Activated CD4-positive, alpha-beta T cell treated with anti-CD3 and anti-CD28 coated beads, Interleukin-2, amount 10 ng/mL, durations not matched to agents 24 days and 14 days (primary cell): Measurements from ENCODE around the gene RPP30. TPM values are rescaled to one million over a fixed set of nuclear protein-coding genes. Genes with fewer than 3 reads are reported as not detected.

ENCODE experiments used
- DNase-seq: peaks from one replicate; pipeline ENCODE4 v3.0.0; 2022
- H3K27ac Mint-ChIP-seq: one replicate; pipeline ENCODE4 v1.8.0; 2022; ENCODE audit warnings: mild to moderate bottlenecking, mixed read lengths
- H3K27me3 Mint-ChIP-seq: one replicate; pipeline ENCODE4 v1.8.0; 2022; ENCODE audit warnings: mixed read lengths
- H3K36me3 Mint-ChIP-seq: one replicate; pipeline ENCODE4 v1.8.0; 2022; ENCODE audit warnings: low read depth, mild to moderate bottlenecking, mixed read lengths
- H3K4me1 Mint-ChIP-seq: one replicate; pipeline ENCODE4 v1.8.0; 2021; ENCODE audit warnings: mixed read lengths
- H3K4me3 Mint-ChIP-seq: one replicate; pipeline ENCODE4 v1.8.0; 2022; ENCODE audit warnings: mild to moderate bottlenecking, moderate library complexity, mixed read lengths
- H3K9me3 Mint-ChIP-seq: one replicate; pipeline ENCODE4 v1.8.0; 2021; ENCODE audit warnings: mixed read lengths
- intact Hi-C: fragments of 100-400 bp; cut with micrococcal nuclease; formaldehyde crosslinking; loops from one replicate; pipeline ENCODE4 v1.15.1; 2023
- total RNA-seq: library from RNA; stranded (reverse); gene quantifications from 2 replicates; pipeline ENCODE4 v1.2.3, GENCODE V29; 2022

Gene RPP30
- total RNA-seq, 1 donor from 2014 or later: 86.4 TPM

DNA sequence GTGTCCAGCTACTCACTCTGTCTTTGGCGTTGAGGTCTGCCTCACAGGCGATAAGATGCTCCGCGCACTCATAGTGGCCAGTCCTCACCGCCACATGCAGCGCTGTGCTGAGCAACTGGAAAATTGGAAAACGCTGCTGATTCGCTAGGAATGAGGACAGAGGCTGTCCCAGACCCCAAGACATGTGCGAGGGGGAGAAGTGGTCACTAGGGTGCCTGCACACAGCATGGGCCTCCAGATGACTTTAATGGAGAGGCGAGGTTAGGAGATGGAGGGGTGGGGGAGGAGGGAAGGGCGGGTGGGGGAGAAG is 43.9 kb downstream of the RPP30 start:
- Mint-ChIP-seq H3K9me3 (no peaks in the 10 kb centered on the region), H3K27ac (no peak overlapping the region), H3K27me3 (peaks cover 31% of the 10 kb centered on the region), H3K4me1 (peaks cover 2% of the 10 kb centered on the region), H3K36me3 (no peaks in the 10 kb centered on the region), H3K4me3 (no peak overlapping the region)
- no peak for DNase-seq
- intact Hi-C loops: loop anchor here (10.0 kb wide), 2 partner anchors 59 to 239 kb away; no protein-coding TSS in a partner anchor

DNA sequence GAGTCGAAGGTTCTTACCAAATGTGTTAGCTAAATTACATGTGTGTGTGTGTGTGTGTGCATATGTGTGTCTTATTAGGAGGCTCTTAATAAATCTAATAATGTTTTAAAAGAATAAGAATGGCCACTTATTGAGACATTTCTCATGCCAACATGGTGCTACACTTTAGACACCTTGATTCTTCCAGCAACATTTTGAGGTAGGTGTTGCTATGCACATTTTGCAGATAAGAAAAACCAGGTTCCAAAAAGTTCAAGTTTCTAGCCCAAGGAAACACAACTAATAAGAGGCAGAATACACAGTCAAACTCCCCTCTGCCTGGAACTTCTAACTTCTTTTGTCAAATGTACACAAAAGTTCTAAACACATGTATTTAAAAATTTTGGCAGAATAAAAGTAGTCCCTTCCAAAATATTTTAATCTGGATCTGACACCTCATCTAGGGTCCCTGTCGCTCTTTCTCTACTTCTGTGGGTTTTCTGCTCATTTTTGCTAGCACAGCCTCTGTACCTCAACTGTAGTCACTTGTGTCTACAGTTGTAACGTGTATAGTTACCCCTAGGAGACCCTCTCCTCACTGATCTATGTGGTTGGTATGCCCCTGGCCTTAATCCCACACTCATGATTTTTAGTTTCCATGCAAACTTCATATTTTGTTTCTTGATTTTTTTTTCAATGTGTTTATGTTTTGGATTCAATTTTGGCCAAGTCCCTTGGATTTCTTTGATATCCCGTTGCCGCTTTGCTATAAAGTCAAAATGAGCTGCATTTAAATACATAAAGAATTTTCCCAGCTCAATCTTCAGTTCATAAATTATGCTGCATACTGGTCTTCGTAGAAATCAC is 44.8 kb downstream of the RPP30 start:
- Mint-ChIP-seq H3K9me3 (no peaks in the 10 kb centered on the region), H3K4me1 (peaks cover 2% of the 10 kb centered on the region), H3K36me3 (no peaks in the 10 kb centered on the region), H3K27ac (no peak overlapping the region), H3K4me3 (no peak overlapping the region), H3K27me3 (peaks cover 31% of the 10 kb centered on the region)
- intact Hi-C loops: loop anchor here (10.0 kb wide), 2 partner anchors 58 to 238 kb away; no protein-coding TSS in a partner anchor
- DNase-seq: no peak

- peaks cover 36% of the 10 kb centered on the region for H3K27me3 Mint-ChIP-seq
- no peaks in the 10 kb centered on the region for H3K9me3 Mint-ChIP-seq
- H3K36me3 Mint-ChIP-seq: no peaks in the 10 kb centered on the region
- no peak overlapping the region for H3K4me3 Mint-ChIP-seq
- no peak overlapping the region for H3K27ac Mint-ChIP-seq
- intact Hi-C loops: loop anchor here (10.0 kb wide), 2 partner anchors 57 to 237 kb away; no protein-coding TSS in a partner anchor
- DNase-seq: no peak
- no peaks in the 10 kb centered on the region for H3K4me1 Mint-ChIP-seq
These were observed 45.6 kb downstream of the RPP30 start for GRCh38 chr10:90917238-90917967.

- Mint-ChIP-seq H3K27me3 (peaks cover 37% of the 10 kb centered on the region), H3K9me3 (no peaks in the 10 kb centered on the region), H3K4me1 (no peaks in the 10 kb centered on the region), H3K27ac (no peak overlapping the region), H3K4me3 (no peak overlapping the region), H3K36me3 (no peaks in the 10 kb centered on the region)
- intact Hi-C loops: loop anchor here (10.0 kb wide), 2 partner anchors 57 to 237 kb away; no protein-coding TSS in a partner anchor
- DNase-seq: no peak
These were observed 46.2 kb downstream of the RPP30 start for GRCh38 chr10:90917968-90918318.

DNA sequence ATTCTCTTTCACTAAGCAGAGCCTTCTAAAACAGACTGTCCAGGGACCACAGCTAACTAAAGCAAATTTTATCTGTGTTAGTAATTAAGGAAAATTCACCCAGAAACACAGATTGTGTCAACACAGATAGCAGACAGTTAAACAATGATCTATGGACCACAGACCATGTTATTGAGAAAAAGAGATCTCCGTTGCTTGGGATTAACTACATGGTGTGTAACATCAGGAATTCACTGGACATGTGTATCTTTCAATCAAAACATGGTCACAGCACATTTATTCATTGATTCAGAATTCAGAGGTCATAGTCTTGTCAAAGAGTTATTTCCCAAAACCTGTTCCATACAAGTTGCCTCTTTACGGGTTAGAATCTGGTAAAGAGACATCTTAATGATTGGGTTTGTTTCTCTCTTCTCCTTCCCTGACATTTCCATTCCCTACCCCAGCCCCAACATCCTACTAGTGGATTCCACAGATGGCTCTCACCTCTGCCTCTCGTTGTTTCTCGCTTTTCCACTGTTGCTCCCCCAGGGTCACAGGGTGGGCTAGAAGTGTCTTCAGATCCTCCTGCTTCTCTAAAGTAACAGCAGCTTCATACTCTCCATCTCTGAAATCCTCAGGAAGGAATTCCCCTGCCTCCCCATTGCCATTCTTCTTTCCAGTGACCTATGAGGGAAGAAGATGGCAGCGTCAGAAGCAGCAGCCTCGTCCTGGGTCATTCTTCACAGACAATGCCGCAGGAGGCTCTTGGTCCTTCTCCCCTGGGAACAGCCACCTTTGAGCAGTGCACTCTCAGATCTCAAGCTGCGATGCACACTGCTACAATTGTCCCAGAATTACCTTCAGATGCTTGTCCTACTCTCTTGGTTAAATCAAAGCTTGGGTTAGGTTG is 48.2 kb downstream of the RPP30 start:
- DNase-seq: no peak
- H3K4me1 Mint-ChIP-seq: no peaks in the 10 kb centered on the region
- H3K27me3 Mint-ChIP-seq: peaks cover 48% of the 10 kb centered on the region
- H3K9me3 Mint-ChIP-seq: no peaks in the 10 kb centered on the region
- no peaks in the 10 kb centered on the region for H3K36me3 Mint-ChIP-seq
- no peak overlapping the region for H3K4me3 Mint-ChIP-seq
- intact Hi-C loops: loop anchor here (10.0 kb wide), 2 partner anchors 55 to 235 kb away; no protein-coding TSS in a partner anchor
- H3K27ac Mint-ChIP-seq: no peak overlapping the region

- Mint-ChIP-seq H3K36me3 (no peaks in the 10 kb centered on the region), H3K27ac (no peak within 1 kb of the TSS), H3K4me1 (no peaks in the 10 kb centered on the region), H3K27me3 (peaks cover 50% of the 10 kb centered on the region), H3K4me3 (no peak within 1 kb of the TSS), H3K9me3 (no peaks in the 10 kb centered on the region)
- intact Hi-C loops: no loop called here
- DNase-seq: no peak
These were observed 49.4 kb downstream of the RPP30 start, which contains the start of gene ANKRD1 for GRCh38 chr10:90920986-90921666. TSS of gene ANKRD1 (minus strand) at chr10:90921087. CDS start at chr10:90921027, 60 bp downstream.

- Mint-ChIP-seq H3K36me3 (no peaks in the 10 kb centered on the region), H3K4me3 (no peak overlapping the region), H3K4me1 (no peaks in the 10 kb centered on the region), H3K27ac (no peak overlapping the region), H3K9me3 (no peaks in the 10 kb centered on the region), H3K27me3 (peaks cover 48% of the 10 kb centered on the region)
- DNase-seq: no peak
- intact Hi-C loops: no loop called here
These were observed 50.1 kb downstream of the RPP30 start for GRCh38 chr10:90921906-90922305.

GRCh38 chr10:90923111-90923731 is 51.4 kb downstream of the RPP30 start:
- peaks cover 51% of the 10 kb centered on the region for H3K27me3 Mint-ChIP-seq
- H3K4me1 Mint-ChIP-seq: no peaks in the 10 kb centered on the region
- H3K36me3 Mint-ChIP-seq: no peaks in the 10 kb centered on the region
- no peak for DNase-seq
- intact Hi-C loops: no loop called here
- no peaks in the 10 kb centered on the region for H3K9me3 Mint-ChIP-seq
- no peak overlapping the region for H3K27ac Mint-ChIP-seq
- H3K4me3 Mint-ChIP-seq: no peak overlapping the region

GRCh38 chr10:90924552-90924951 is 52.8 kb downstream of the RPP30 start:
- DNase-seq: no peak
- intact Hi-C loops: no loop called here
- Mint-ChIP-seq H3K27ac (no peak overlapping the region), H3K9me3 (no peaks in the 10 kb centered on the region), H3K4me3 (no peak overlapping the region), H3K4me1 (no peaks in the 10 kb centered on the region), H3K27me3 (peaks cover 51% of the 10 kb centered on the region), H3K36me3 (no peaks in the 10 kb centered on the region)

DNA sequence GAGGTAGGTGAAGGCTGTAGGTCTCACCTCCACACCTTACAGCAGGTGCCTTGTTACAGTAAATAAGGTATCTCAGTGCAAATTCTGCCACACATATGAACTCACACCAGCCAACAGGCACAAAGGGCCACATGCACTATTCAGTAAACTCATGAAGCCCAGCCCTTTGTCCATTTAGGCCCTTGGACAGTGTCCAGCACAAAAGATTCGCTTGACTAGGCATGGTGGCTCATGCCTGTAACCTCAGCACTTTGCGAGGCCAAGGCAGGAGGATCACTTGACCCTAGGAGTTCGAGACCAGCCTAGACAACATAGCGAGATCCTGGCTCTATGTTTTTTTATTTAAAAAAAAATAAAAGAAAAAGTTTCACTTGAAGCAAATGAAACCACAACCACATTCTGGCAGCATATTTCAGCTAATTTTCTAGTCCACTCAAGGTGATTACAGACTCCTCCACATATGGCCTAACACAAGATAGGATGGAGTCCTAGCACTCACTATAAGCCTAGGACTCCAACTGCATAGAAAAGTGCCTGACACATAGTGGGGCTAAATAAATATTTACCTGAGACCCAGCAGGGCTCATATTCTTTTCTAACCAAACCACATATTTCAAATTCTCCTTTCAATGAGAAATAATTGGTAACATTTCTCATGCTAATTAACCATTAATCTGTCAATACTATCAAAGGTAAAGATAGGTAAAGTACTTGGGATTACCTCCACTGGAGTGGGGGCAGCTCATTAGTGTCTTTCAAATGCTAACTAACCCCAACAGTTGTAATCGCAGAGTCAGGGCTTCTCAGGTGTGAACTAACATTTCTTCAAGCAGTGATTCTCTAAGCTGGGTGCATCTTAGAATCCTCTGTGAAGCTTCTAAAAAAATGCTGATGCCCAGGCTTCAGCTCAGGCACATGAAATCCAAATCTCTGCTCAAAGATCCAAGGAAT is 53.6 kb downstream of the RPP30 start:
- H3K4me1 Mint-ChIP-seq: no peaks in the 10 kb centered on the region
- no peak for DNase-seq
- intact Hi-C loops: no loop called here
- H3K27ac Mint-ChIP-seq: no peak overlapping the region
- H3K36me3 Mint-ChIP-seq: no peaks in the 10 kb centered on the region
- H3K4me3 Mint-ChIP-seq: no peak overlapping the region
- H3K27me3 Mint-ChIP-seq: peaks cover 48% of the 10 kb centered on the region
- H3K9me3 Mint-ChIP-seq: no peaks in the 10 kb centered on the region

DNA sequence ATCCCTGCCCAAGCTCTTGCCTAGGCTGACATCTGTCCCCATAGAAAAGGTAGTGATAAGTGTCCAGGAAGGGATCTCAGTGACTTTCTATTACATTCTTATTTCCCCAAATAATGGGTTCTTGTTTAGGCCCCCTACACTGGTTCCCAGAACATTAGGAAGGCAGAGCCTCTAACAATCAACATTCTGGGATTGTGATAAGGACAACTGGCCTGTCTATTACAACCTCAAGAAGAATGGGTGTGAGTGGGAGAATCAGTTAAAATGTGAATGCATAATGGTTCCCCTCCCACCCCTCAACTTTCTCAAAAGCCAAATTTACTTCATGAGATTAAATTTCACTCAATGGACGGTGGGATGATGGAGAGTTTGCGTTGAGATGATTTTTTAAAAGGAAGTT is 55.5 kb downstream of the RPP30 start:
- Mint-ChIP-seq H3K4me1 (no peaks in the 10 kb centered on the region), H3K36me3 (no peaks in the 10 kb centered on the region), H3K27ac (no peak overlapping the region), H3K4me3 (no peak overlapping the region), H3K9me3 (no peaks in the 10 kb centered on the region), H3K27me3 (peaks cover 42% of the 10 kb centered on the region)
- DNase-seq: no peak
- intact Hi-C loops: no loop called here

DNA sequence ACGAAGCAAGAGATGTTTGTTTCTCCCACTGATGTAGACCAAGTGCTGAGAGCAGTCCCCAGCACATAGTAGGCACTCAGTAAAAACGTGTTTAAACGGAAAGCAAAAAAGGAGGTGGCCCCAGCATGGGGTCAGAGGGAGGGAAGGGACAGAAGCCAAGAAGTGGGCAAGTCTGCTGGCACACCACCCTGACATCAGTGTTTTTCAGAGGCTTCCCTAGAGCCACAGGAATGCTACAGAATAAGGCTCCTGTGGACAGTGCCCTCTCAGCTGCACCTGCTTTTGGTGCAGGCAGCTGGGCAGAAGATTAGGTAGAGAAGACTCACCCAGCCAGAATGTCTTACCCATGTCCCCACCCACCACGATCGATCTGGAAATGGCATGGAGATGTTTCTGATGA is 57.4 kb downstream of the RPP30 start:
- no peaks in the 10 kb centered on the region for H3K36me3 Mint-ChIP-seq
- intact Hi-C loops: no loop called here
- peaks cover 41% of the 10 kb centered on the region for H3K27me3 Mint-ChIP-seq
- DNase-seq: no peak
- H3K9me3 Mint-ChIP-seq: no peaks in the 10 kb centered on the region
- H3K27ac Mint-ChIP-seq: no peak overlapping the region
- no peak overlapping the region for H3K4me3 Mint-ChIP-seq
- H3K4me1 Mint-ChIP-seq: no peaks in the 10 kb centered on the region
